HG03571 (cell line): Measurements from ENCODE around the gene MYOM3.
"Not testable (repeated sequence)": the region's sequence is repeated elsewhere in the genome, so short reads cannot be mapped to it uniquely, and the experiment has no call there.

ENCODE experiments used
- ATAC-seq: cut with Tn5 transposase; IDR thresholded peaks from one replicate; pipeline ENCODE4 v1.9.1; 2021; ENCODE audit not compliant: unreplicated experiment

Gene MYOM3

DNA sequence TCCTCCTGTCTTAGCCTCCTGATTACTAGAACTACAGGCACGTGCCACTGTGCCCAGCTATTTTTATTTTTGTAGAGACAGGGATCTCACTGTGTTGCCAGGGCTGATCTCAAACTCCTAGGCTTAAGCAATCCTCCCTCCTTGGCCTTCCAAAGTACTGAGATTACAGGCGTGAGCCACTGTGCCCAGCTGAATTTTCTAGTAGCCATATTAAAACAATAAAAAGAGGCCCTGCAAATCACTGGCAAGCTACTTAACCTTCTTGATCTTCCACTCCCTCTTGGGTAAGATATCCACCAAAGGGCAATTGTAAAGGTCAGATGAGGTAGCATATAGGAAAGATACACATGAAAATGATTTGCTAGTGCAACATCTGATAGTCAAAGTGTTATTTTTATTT lies 66.2 kb downstream of the MYOM3 start:
- ATAC-seq: no peak

DNA sequence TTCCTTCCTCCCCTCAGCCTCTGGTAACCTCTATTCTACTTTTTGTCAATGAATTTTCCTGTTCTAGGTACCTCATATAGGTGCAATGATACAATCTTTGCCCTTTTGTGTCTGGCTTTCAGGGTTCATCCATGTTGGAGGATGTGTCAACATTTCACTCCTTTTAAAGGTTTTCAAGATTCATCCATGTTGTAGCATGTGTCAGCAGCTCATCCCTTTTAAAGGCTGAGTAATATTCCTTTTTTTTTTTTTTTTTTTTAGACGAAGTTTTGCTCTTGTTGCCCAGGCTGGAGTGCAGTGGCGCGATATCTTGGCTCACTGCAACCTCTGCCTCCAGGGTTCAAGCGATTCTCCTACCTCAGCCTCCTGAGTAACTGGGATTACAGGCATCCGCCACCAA lies 67.3 kb downstream of the MYOM3 start:
- ATAC-seq: not testable (repeated sequence)

DNA sequence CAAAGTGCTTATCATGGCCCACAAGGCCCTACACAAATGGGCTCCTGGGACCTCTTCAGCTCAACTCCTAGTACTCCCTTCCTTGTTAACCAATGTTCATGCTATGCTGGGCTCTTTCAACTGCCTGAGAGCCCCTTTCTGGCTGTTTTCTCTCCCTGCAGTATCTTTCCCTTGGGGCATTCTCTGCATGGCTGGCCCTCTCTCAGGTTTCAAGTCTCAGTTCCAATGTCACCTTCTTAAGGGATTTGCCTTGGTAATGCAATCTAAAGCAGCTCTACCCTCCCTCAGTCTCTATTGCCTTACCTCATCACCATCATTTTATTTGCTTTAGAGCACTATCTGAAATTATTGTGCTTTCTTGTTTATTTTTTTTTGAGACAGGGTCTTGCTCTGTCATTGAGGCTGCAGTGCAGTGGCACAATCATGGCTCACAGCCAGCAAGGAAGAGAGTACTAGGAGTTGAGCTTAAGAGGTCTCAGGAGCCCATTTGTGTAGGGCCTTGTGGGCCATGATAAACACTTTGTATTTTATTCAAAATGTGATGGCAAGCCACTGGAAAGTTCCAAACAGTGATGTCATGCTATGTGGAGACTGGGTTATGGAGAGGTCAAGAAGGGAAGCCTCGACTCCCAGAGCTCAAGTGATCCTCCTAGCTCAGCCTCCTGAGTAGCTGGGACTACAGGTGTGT lies 68.4 kb downstream of the MYOM3 start:
- no peak for ATAC-seq

DNA sequence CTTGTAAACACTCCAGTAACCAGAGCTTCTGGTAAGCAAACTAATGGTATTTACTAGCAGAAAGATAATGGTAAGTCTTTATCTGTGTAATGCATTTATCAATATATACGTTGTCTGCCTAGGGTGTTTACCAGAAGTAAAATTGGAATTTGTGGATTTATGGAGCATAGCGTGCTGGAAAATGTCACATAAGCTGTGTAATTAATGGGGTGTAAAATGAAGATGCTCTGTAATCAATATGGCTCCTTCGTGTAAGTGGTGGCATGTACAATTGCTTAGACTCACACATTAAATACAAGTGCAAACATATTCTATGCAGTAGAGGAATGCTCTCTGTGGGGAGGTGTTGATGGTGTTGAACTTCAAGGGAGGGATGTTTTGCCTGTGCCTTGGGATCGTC lies 69.6 kb downstream of the MYOM3 start:
- ATAC-seq: no peak

DNA sequence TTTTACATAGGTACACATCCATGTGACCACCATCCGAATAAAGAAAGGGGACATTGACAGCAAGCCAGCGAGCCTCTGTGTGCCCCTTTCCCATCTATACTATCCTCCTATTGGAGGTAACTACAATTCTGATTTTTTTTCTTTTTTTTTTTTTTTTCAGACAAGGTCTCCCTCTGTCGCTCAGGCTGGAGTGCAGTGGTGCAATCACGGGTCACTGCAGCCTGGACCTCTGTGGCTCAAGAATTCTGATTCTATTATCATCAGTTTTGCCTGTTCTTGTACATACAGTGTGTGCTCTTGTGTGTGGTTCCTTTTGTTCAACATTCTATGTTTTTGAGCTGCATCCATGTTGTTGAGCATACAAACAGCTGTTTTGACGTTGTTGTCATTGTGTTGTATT lies 75.8 kb downstream of the MYOM3 start:
- ATAC-seq: no peak

DNA sequence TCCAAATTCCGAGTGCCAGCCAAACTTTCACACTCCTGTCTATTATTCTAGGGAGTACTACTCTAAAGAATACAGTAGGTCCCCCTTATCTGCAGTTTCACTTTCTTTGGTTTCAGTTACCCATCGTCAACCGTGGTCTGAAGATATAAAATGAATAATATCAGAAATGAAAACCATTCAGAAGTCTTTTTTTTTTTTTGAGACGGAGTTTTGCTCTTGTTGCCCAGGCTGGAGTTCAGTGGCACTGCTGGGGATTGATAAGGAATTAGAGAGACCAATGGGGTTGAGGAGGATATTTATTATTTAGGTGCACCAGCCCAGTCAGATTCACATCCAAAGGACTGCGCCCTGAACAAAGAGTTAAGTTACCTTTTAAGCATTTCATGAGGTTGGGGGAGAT lies 79.0 kb downstream of the MYOM3 start:
- ATAC-seq: no peak

DNA sequence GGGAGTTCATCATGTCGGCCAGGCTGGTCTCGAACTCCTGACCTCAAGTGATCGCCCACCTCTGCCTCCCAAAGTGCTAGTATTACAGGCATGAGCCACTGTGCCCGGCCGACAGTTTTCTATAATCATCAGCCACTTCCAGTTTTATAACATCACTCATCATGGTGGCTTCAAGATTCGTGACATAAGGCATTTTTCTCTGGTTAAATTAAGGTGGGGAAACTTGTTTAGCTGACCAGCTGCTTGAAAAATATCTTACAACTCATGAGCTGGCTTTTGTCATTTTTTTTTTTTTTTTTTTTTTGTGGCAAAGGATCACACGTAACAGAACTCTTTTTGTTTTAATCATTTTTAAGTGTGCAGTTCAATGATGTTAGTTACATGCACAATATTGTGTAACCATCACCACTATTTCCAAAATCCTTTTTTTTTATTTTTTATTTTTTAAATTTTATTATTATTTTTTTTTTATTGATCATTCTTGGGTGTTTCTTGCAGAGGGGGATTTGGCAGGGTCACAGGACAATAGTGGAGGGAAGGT lies 80.9 kb downstream of the MYOM3 start:
- ATAC-seq: not testable (repeated sequence)

DNA sequence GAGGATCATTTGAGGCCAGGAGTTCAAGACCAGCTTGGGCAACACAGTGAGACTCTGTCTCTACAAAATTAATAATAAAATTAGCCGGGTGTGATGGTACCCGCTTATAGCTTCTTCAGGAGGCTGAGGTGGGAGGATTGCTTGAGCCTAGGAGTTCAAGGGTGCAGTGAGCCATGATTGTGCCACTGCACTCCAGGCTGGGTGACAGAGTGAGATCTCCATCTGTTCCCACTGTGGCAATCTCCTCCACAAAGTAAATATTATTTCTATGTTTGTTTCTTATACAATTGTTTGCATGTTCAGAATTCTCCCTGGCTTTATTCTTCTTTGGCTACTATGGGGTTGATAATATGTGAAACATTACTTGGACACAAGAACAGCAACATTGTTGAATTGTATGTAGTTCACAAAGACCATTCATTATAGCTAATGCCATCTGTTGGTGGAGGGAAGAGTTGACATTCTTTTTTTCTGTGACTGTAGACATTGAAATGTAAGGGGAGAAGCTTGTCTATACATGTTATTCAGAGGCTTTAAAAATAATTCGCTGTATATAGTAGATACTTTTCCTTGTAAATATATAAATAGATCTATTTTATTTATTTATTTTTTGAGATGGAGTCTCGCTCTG lies 84.0 kb downstream of the MYOM3 start:
- ATAC-seq: no peak

DNA sequence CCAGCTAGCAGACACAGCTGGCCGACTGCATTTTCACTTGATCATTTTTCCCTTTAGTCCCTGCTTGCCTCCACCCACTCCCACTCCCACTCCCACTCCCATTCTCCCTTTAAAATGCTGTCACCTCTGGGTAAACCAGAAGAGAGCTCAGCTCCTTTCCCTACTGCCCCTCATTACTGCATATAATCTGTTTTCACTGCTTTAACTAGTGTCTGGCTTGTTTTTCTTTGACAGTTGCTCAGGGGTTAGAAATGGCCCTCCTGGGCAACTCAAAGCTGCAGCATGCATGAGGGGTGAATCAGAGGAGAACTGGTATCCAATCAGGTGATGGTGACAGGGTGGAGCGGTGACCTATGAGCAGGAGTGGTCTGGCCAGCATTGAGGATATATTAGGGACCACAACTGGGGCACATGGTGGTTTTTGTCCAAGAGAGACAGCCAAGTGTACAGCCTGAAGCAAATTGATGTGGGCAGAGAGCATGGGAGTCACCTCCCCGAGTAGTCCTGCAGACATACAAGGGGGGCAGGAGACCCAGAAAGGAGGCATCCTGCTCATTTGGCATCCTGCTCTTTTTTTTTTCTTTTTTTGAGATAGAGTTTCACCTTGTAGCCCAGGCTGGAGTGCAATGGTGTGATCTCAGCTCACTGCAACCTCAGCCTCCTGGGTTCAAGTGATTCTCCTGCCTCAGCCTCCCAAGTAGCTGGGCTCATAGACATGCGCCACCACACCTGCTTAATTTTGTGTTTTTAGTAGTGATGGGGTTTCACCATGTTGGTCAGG lies 89.2 kb downstream of the MYOM3 start:
- no peak for ATAC-seq

DNA sequence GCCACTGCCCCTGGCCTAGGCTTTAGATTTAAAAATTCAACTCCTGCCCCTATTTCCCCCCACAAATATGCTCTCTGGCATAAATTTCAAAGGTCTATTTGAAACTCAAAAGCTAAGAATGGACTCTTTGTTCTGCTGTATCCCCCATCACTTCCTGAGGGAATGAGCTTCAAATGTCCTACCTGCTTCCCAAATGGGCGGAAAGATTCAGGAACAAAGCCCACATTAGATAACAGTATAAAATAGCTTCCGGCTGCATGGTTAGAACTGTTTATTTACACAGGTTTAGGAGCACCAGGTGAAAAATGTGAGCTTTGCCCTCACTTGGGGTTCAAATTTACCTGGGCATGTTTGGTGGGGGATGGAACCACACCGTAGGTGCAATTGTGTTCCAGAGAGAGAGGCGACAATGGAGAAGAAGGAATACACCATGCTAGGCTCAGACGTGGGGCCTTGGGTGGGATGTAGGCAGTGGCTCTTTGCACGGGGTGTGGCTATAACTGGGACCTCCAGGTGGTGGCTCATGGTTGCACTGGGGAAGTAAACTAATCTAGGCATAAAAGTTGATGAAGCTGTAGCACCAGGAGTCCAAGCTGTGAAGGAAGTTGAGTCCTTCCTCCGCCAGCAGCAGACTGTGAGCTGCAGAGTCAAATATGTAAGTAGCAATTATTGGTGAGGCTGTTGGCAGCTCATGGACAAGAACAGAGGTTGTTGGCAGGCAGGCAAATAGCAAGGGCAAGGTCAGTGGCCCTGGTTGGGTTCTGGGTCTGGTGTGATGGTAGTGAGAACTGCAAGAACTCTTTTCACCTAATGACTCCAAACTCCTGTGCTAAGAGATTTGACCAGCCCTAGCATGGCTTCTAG lies 90.3 kb downstream of the MYOM3 start:
- ATAC-seq: no peak

DNA sequence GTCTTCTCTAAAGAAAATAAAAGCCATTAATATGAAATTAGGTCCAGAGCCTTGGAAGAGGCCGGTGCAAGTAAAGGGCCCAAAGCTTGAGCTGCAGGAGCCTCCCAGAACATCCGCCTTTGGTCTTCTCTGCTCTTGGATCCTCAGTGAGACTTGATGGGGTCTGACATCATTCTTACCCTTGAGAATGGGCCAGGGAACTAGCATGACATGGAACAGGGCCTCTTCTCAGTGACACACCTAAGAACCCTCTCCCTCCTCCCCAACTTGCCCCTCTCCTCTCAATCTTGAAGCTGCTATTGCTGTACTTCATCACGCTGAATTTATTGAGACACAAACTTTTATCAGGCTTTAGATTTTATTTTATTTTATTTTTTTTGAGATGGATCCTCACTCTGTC lies 91.5 kb downstream of the MYOM3 start:
- ATAC-seq: no peak

DNA sequence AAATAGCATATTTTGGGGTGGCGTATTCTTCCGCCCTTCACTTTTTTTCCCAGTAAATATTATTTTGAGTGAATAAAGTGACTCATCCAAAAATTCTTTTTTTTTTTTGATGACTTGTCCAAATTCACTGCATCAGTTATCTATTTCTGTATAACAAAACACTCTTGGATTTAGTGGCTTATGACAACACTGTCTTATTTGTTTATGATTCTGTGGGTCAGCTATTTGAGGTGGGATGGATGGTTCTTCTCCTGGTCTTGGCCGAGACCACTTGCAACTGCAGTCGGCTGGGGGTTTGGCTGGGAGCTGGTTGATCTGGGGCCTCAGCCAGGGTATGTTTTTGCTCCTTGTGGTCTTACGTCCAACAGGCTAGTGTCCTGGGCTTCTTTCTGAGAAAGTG lies 91.9 kb downstream of the MYOM3 start:
- no peak for ATAC-seq

DNA sequence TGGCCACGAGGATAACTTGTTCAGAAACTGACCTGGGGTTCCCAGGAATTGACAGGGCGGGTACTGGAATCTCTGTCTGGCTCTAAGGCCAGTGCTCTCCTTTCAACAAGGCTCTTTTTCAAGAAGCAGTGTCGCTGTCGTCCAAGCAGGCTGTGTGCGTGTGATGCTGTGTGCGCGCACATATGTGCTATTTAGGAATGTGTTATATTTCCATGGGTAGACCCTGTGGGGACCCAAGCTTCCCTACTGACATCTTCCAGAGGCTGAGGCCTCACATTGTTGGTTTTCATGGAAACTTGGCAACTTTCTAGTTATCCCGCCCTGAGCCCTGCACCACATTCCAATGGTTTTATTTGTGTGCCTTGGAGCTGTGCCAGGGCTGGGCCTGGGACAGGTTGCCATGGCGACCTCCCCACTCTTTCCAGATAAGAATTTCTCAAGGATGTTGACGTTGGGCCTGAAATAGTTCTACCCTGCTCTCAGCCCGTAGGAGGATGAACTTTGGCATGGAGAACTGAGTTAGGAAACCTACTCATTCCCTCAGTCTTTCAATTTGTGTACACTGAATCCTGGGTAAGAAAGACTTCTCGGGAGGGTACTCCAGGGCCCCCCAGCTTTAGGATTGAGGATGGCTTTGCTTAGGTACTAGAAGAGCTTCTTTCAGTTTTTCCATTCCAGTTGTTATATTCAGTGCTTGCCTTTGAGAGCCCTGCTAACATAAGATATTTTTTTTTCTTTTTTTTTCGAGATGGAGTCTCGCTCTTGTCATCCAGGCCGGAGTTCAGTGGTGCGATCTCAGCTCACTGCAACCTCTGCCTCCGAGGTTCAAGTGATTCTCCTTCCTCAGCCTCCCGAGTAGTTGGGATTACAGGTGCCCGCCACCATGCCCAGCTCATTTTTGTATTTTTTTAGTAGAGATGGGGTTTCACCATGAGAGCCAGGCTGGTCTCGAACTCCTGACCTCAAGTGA lies 93.0 kb downstream of the MYOM3 start:
- ATAC-seq: no peak

DNA sequence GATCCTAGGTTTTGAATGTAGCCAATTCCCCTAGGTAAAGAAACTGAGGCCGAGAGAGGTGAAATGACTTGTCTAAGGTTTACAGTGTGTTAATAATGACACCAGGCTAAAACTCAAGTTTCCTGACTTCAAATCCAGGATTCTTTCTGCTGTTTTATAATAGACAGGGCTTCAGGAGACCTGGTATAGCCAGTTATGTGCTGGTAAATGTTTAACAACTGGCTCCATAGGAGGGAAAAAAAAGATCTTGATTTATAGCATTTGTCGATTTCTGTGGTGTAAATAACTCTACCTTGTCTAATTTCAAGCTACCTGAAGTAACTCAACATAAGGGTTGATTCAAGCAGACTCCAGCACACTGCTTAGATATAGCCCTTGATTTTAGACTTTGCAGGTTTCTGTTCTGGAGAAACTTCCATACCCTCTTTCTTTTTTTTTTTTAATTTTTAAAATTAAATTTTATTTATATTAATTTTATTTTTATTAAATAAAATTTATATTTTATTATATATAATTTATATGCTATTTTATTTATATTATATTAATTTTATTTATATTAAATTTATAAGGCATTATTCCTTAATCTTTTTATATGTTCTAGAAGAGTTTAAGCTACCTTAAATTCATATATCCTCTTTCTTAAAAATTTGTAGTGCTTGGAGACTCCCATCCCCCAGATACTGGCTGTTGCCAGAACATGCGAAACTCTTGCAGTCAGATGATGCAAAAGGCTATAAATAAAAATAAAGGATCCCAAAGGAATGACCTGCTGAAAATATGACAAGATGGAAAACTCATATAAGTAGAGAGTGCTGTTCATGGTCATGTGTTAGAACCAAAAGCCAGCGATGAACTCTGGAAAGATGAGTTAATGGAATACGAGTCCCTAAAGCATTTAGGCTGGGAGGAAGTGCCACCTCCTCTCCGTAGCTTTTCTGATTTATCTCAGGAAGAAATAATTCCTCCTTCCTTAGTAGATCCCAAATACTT lies 96.4 kb downstream of the MYOM3 start:
- no peak for ATAC-seq

DNA sequence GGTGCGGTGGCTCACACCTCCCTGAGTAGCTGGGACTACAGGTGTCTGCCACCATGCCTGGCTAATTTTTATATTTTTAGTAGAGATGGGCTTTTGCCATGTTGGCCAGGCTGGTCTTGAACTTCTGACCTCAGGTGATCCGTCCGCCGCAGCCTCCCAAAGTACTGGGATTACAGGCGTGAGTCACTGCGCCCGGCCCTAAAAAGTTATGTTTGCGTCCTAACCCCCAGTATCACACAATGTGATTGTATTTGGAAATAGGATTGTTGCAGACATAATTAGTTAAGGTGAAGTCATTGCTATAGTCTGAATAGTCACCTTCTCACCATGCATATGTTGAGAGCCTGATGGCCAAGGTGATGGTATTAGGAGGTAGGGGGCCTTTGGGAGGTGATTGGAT lies 99.1 kb downstream of the MYOM3 start:
- not testable (repeated sequence) for ATAC-seq

DNA sequence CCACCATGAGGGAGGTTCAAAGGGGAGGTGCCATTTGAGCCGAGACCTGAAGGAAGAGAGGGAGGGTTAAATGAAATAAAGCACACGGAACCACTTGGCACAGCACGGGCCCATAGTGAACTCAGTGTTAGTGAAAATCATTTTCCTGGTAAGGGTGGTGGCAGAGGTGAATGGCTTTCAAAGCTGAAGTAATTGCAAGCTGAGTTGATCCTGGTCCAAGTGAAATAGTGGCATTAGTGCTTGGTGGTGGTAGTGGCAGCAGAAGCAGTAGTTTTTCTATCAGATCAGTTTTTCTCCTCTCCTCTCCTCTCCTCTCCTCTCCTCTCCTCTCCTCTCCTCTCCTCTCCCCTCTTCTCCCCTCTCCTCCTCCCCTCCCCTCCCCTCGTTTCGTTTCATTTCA lies 101.3 kb downstream of the MYOM3 start:
- ATAC-seq: no peak

DNA sequence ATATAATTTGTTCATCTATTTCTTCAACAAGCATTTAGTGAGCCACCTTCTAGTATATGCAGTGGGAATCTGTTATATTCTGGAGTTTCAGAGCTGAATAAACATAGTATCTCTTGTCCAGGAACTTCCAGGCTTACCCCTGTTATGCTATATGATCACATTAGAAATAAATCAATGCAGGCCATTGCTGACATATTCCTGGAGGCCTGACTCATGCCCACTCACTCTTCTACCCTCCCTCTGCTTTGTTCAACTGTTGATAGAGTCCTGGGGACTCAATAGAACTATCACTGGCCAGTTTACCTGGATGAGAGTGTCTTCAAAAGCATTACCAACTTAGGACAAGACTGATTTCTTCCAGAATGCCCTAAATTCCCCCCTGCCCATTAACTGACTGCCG lies 102.5 kb downstream of the MYOM3 start:
- no peak for ATAC-seq

DNA sequence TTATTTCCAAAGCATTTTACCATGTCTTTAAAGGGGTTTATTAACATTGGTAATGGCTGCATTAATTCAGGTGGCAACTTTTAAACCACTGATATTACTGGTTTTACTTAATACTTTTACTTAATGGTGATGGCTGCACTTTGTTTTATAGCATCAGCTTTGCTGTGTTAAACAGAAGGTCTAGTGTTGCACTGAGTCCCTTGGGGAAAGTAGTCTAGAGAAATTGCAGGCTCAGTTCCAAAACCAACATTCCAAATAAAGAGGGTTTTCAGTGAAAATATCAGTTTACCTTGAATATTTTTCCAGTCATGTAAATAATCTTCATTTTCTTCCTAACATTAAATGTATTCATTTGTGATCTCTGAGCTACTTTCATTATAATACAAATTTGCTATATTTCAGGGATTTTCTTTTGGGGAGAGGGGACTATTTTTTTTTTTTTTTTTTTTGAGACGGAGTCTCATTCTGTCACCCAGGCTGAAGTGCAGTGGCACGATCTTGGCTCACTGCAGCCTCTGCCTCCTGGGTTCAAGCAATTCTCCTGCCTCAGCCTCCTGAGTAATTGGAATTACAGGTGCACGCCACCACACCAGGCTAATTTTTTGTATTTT lies 103.3 kb downstream of the MYOM3 start:
- not testable (repeated sequence) for ATAC-seq
